Measurements from ENCODE around the gene PTBP1. TPM values are rescaled to one million over a fixed set of nuclear protein-coding genes. Genes with fewer than 3 reads are reported as not detected.

The PTBP1 gene
- total and polyA plus RNA-seq, 2 of the 13 experiments (the other 11 are each of a cell fraction or from before 2014, with no cell fraction given), result 195 to 288 TPM

DNA sequence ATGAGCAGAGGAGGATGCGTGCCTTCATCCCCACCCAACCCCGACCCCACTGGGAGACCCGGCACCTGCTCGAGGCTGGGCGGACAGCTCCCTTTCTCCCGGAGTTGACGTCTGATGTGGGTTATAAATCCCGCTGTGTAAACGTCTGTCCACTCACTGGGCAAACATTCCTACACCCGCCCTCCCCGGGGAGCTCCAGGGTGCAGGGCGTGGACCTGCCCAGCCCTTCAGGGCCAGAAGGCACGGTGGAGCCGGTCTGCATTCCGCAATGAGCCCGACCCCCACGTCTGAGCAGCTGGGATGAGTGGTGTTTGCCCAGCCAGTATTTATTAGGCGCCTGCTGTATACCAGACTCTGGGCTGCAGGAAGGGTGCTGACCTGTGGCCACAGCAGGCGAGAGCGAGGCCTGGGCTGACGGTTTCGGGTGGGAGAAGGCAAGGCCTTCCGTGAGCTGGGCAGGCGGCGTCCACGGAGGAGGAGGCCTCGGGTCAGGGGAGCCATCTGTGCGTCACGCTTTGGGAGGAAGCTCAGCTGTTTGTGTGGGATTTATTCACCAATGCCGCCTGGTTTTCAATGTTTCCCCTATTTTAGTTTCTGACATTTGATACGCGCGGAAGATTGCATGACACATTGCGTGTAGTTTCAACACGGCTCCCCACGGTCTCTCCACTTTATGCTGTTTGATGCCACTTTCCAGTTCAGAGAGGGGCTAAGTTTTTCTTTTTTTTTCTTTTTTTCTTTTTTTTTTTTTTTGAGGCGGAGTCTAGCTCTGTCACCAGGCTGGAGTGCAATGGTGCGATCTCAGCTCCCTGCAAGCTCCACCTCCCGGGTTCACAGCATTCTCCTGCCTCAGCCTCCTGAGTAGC, 44.4 kb upstream of the PTBP1 start (continued):
- TF ChIP-seq, protein P1, sequence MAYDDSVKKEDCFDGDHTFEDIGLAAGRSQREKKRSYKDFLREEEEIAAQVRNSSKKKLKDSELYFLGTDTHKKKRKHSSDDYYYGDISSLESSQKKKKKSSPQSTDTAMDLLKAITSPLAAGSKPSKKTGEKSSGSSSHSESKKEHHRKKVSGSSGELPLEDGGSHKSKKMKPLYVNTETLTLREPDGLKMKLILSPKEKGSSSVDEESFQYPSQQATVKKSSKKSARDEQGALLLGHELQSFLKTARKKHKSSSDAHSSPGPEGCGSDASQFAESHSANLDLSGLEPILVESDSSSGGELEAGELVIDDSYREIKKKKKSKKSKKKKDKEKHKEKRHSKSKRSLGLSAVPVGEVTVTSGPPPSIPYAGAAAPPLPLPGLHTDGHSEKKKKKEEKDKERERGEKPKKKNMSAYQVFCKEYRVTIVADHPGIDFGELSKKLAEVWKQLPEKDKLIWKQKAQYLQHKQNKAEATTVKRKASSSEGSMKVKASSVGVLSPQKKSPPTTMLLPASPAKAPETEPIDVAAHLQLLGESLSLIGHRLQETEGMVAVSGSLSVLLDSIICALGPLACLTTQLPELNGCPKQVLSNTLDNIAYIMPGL (CRISPR knock-in tag; IDR thresholded peaks at IDR 0.05; ENCODE audit: borderline replicate concordance in 1 of 2, low read depth in 1 of 2), result peak in 1 of 2 experiments; percentile 20; a peak in 1 of 4 replicates
- TF ChIP-seq ZNF891 (CRISPR knock-in tag; IDR thresholded peaks at IDR 0.05) (peak; percentile 45; the same call in 1 of the 2 replicates), GATAD2A (CRISPR knock-in tag; IDR thresholded peaks at IDR 0.05) (peak; percentile 90), RXRA (CRISPR knock-in tag; IDR thresholded peaks at IDR 0.05) (peak; percentile 70), JUND (CRISPR knock-in tag; IDR thresholded peaks at IDR 0.05) (0 out of 2 replicates have a peak, but pooled peaks have one; percentile 30), ARNTL (CRISPR knock-in tag; IDR thresholded peaks at IDR 0.05) (no peak), ZNF564 (CRISPR knock-in tag; IDR thresholded peaks at IDR 0.05) (0 out of 2 replicates have a peak, but pooled peaks have one; percentile 32), ADNP (CRISPR knock-in tag; IDR thresholded peaks at IDR 0.05) (peak; percentile 35; the same call in 1 of the 2 replicates), MTA1 (CRISPR knock-in tag; IDR thresholded peaks at IDR 0.05; ENCODE audit: borderline replicate concordance) (peak; percentile 44; the same call in 1 of the 2 replicates), ZFY (CRISPR knock-in tag; IDR thresholded peaks at IDR 0.05) (0 out of 2 replicates have a peak, but pooled peaks have one; percentile 25), HDAC1 (CRISPR knock-in tag; IDR thresholded peaks at IDR 0.05) (peak; percentile 95), HNRNPK (IDR thresholded peaks at IDR 0.05; ENCODE audit: low read depth, low read length, poor library complexity, severe bottlenecking) (no peak), ZNF746 (CRISPR knock-in tag; IDR thresholded peaks at IDR 0.05) (peak; percentile 84), FOXP1 (IDR thresholded peaks at IDR 0.05) (no peak), FOXP1 (CRISPR knock-in tag; IDR thresholded peaks at IDR 0.05) (0 out of 2 replicates have a peak, but pooled peaks have one; percentile 27), SRY (CRISPR knock-in tag; IDR thresholded peaks at IDR 0.05) (no peak)
- TF ChIP-seq, protein P2, sequence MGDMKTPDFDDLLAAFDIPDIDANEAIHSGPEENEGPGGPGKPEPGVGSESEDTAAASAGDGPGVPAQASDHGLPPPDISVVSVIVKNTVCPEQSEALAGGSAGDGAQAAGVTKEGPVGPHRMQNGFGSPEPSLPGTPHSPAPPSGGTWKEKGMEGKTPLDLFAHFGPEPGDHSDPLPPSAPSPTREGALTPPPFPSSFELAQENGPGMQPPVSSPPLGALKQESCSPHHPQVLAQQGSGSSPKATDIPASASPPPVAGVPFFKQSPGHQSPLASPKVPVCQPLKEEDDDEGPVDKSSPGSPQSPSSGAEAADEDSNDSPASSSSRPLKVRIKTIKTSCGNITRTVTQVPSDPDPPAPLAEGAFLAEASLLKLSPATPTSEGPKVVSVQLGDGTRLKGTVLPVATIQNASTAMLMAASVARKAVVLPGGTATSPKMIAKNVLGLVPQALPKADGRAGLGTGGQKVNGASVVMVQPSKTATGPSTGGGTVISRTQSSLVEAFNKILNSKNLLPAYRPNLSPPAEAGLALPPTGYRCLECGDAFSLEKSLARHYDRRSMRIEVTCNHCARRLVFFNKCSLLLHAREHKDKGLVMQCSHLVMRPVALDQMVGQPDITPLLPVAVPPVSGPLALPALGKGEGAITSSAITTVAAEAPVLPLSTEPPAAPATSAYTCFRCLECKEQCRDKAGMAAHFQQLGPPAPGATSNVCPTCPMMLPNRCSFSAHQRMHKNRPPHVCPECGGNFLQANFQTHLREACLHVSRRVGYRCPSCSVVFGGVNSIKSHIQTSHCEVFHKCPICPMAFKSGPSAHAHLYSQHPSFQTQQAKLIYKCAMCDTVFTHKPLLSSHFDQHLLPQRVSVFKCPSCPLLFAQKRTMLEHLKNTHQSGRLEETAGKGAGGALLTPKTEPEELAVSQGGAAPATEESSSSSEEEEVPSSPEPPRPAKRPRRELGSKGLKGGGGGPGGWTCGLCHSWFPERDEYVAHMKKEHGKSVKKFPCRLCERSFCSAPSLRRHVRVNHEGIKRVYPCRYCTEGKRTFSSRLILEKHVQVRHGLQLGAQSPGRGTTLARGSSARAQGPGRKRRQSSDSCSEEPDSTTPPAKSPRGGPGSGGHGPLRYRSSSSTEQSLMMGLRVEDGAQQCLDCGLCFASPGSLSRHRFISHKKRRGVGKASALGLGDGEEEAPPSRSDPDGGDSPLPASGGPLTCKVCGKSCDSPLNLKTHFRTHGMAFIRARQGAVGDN (CRISPR knock-in tag; IDR thresholded peaks at IDR 0.05), result peak; percentile 62
- TF ChIP-seq, protein P3, sequence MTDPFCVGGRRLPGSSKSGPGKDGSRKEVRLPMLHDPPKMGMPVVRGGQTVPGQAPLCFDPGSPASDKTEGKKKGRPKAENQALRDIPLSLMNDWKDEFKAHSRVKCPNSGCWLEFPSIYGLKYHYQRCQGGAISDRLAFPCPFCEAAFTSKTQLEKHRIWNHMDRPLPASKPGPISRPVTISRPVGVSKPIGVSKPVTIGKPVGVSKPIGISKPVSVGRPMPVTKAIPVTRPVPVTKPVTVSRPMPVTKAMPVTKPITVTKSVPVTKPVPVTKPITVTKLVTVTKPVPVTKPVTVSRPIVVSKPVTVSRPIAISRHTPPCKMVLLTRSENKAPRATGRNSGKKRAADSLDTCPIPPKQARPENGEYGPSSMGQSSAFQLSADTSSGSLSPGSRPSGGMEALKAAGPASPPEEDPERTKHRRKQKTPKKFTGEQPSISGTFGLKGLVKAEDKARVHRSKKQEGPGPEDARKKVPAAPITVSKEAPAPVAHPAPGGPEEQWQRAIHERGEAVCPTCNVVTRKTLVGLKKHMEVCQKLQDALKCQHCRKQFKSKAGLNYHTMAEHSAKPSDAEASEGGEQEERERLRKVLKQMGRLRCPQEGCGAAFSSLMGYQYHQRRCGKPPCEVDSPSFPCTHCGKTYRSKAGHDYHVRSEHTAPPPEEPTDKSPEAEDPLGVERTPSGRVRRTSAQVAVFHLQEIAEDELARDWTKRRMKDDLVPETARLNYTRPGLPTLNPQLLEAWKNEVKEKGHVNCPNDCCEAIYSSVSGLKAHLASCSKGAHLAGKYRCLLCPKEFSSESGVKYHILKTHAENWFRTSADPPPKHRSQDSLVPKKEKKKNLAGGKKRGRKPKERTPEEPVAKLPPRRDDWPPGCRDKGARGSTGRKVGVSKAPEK (CRISPR knock-in tag; IDR thresholded peaks at IDR 0.05; ENCODE audit: borderline replicate concordance), result peak; percentile 79; the same call in 1 of the 2 replicates
- TF ChIP-seq, protein P4, sequence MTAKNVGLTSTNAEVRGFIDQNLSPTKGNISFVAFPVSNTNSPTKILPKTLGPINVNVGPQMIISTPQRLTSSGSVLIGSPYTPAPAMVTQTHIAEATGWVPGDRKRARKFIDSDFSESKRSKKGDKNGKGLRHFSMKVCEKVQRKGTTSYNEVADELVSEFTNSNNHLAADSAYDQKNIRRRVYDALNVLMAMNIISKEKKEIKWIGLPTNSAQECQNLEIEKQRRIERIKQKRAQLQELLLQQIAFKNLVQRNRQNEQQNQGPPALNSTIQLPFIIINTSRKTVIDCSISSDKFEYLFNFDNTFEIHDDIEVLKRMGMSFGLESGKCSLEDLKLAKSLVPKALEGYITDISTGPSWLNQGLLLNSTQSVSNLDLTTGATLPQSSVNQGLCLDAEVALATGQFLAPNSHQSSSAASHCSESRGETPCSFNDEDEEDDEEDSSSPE (CRISPR knock-in tag; IDR thresholded peaks at IDR 0.05), result peak; percentile 42; the same call in 1 of the 2 replicates
